ENCODE measurements around the gene AADAC.
"Not testable (repeated sequence)": the region's sequence is repeated elsewhere in the genome, so short reads cannot be mapped to it uniquely, and the experiment has no call there.

AADAC gene

GRCh38 chr3:151813799-151814198 is at the start of gene AADAC:
Gene AADAC, plus strand, starts transcription at chr3:151814116. Its CDS starts 47 bp downstream, at chr3:151814163.
- DNase-seq, result no peak

GRCh38 chr3:151764699-151765098 is 49.2 kb upstream of the AADAC start:
- not testable (repeated sequence) for DNase-seq

GRCh38 chr3:151765685-151766084 is 48.2 kb upstream of the AADAC start:
- DNase-seq, result no peak

- no peak for DNase-seq
Observed at GRCh38 chr3:151766454-151766853, 47.5 kb upstream of the AADAC start.

GRCh38 chr3:151768393-151768930 is 45.5 kb upstream of the AADAC start:
- no peak for DNase-seq

GRCh38 chr3:151769175-151769574 is 44.7 kb upstream of the AADAC start:
- DNase-seq, result no peak

GRCh38 chr3:151770956-151771355 is 43.0 kb upstream of the AADAC start:
- no peak for DNase-seq

- DNase-seq, result no peak
Observed at GRCh38 chr3:151772825-151773480, 41.0 kb upstream of the AADAC start.

GRCh38 chr3:151774235-151774634 is 39.7 kb upstream of the AADAC start:
- no peak for DNase-seq

- DNase-seq, result no peak
Observed at GRCh38 chr3:151774910-151775309, 39.0 kb upstream of the AADAC start.

GRCh38 chr3:151775314-151776258 is 38.3 kb upstream of the AADAC start:
- DNase-seq, result no peak

- no peak for DNase-seq
Observed at GRCh38 chr3:151776259-151776740, 37.6 kb upstream of the AADAC start.

- DNase-seq, result no peak
Observed at GRCh38 chr3:151777880-151778279, 36.0 kb upstream of the AADAC start.

GRCh38 chr3:151787626-151788025 is 26.3 kb upstream of the AADAC start:
- DNase-seq, result no peak

GRCh38 chr3:151788401-151788800 is 25.5 kb upstream of the AADAC start:
- no peak for DNase-seq

GRCh38 chr3:151789853-151790463 is 24.0 kb upstream of the AADAC start:
- DNase-seq, result no peak

GRCh38 chr3:151790763-151791162 is 23.2 kb upstream of the AADAC start:
- not testable (repeated sequence) for DNase-seq

GRCh38 chr3:151792411-151792810 is 21.5 kb upstream of the AADAC start:
- no peak for DNase-seq

GRCh38 chr3:151793636-151794035 is 20.3 kb upstream of the AADAC start:
- DNase-seq, result no peak

- no peak for DNase-seq
Observed at GRCh38 chr3:151794080-151794479, 19.8 kb upstream of the AADAC start.

- no peak for DNase-seq
Observed at GRCh38 chr3:151795276-151795675, 18.6 kb upstream of the AADAC start.

GRCh38 chr3:151796105-151796680 is 17.7 kb upstream of the AADAC start:
- DNase-seq, result no peak

- no peak for DNase-seq
Observed at GRCh38 chr3:151798466-151798865, 15.4 kb upstream of the AADAC start.
